Endodermal cell (in vitro differentiated cells): ENCODE results near the gene NEGR1. TPM values are rescaled to one million over a fixed set of nuclear protein-coding genes. Genes with fewer than 3 reads are reported as not detected.
A peak's percentile ranks its signal among the peaks of the same experiment; 100 is the strongest.

ENCODE experiments used
- DNase-seq: peaks from one replicate; pipeline ENCODE4 v3.0.0-alpha.2; 2017
- H3K27ac ChIP-seq: 2 replicates; pipeline ENCODE4 v1.5.1; 2013; ENCODE audit warnings: mild to moderate bottlenecking, low read depth, low read length, moderate library complexity
- H3K27me3 ChIP-seq: 2 replicates; pipeline ENCODE4 v1.6.1; 2013; ENCODE audit warnings: mild to moderate bottlenecking, low read length, moderate library complexity; ENCODE audit not compliant: insufficient read depth, control insufficient read depth, poor library complexity, severe bottlenecking
- H3K36me3 ChIP-seq: 2 replicates; pipeline ENCODE4 v1.7.0; 2013; ENCODE audit warnings: mild to moderate bottlenecking, low read length, moderate library complexity; ENCODE audit not compliant: control insufficient read depth, insufficient read depth
- H3K4me1 ChIP-seq: one replicate; pipeline ENCODE4 v1.7.0; 2013; ENCODE audit warnings: low read length; ENCODE audit not compliant: control insufficient read depth, insufficient read depth
- H3K4me3 ChIP-seq: 2 replicates; pipeline ENCODE4 v1.5.1; 2013; ENCODE audit warnings: mild to moderate bottlenecking, low read length, moderate library complexity
- H3K9ac ChIP-seq: 2 replicates; pipeline ENCODE4 v1.6.1; 2013; ENCODE audit warnings: mild to moderate bottlenecking, low read length, moderate library complexity; ENCODE audit not compliant: poor library complexity, severe bottlenecking; ENCODE audit errors: extremely low read depth
- H3K9me3 ChIP-seq: 2 replicates; pipeline ENCODE4 v1.6.1; 2013; ENCODE audit warnings: mild to moderate bottlenecking, low read length, moderate library complexity; ENCODE audit not compliant: control insufficient read depth
- H3K27ac Mint-ChIP-seq: 2 replicates; pipeline ENCODE4 v1.8.0; 2020; ENCODE audit warnings: mixed read lengths
- H3K27me3 Mint-ChIP-seq: 2 replicates; pipeline ENCODE4 v1.8.0; 2021; ENCODE audit warnings: mild to moderate bottlenecking, mixed read lengths; ENCODE audit not compliant: insufficient read depth
- H3K36me3 Mint-ChIP-seq: 2 replicates; pipeline ENCODE4 v1.8.0; 2020; ENCODE audit warnings: low read depth, mixed read lengths
- H3K4me1 Mint-ChIP-seq: 2 replicates; pipeline ENCODE4 v1.8.0; 2020; ENCODE audit warnings: mixed read lengths
- H3K4me3 Mint-ChIP-seq: 2 replicates; pipeline ENCODE4 v1.8.0; 2020; ENCODE audit warnings: mild to moderate bottlenecking, moderate library complexity, mixed read lengths
- H3K9me3 Mint-ChIP-seq: 2 replicates; pipeline ENCODE4 v1.8.0; 2020; ENCODE audit warnings: mild to moderate bottlenecking, mixed read lengths
- CTCF ChIP-seq: fragments of 200-600 bp; sonication (generic); conservative IDR thresholded peaks from 2 replicates; pipeline ENCODE4 v1.5.0; 2021; ENCODE audit warnings: antibody characterized with exemption, mild to moderate bottlenecking
- WGBS, 2 experiments: methylation state at CpG; one replicate each; pipeline versions ENCODE4 v1.1.5 to v1.1.7; 2013; ENCODE audit warnings: missing lambda C conversion rate in 2 of 2, mixed read lengths in 1 of 2; ENCODE audit not compliant: insufficient coverage in 1 of 2, insufficient read length in 1 of 2; 5-methylcytosine and 5-hydroxymethylcytosine counted together
- total RNA-seq, 2 donors: library from RNA; stranded (reverse); fragmentation: NEBNext Ultra II Directional in 1 of 2; extraction: Animal tissue kit (Norgen Biotek cat#: 25700) in 1 of 2; gene quantifications; 2 replicates in 1 of 2; 3 replicates in 1 of 2; pipeline ENCODE4 v1.2.1, GENCODE V29; 2021

The NEGR1 gene
- total RNA-seq, 2 donors from 2014 or later = 1.5 to 2.1 TPM

DNA sequence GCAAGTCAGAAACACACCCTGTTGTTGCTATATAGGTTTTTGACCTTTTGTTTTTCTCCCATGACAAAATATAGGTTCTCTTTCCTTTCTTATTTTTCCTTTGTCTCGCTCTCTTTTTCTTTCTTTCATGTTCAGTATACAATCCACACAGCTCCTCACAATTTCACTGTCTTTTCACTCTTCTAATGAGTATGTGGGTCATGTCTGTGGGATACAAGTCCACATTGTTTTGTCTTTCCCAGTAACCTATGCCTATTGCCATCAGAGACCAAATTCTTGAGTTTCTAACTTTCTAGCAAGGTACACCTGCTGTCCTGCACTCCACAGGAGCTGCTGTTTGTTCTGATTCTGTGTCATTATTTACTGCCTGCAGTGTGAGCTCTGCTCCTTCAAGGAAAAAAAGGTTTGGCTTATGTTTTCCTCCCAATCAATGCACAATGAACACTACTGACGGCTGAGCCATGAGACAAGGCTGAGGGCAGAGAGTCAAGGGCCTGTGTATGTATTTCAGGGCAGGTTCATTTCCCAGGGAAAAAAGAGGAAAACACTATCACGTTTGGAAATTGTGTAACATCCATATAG, 453.8 kb downstream of the NEGR1 start:
- Mint-ChIP-seq H3K9me3 (no peaks in the 10 kb centered on the region), H3K4me1 (peaks cover 17% of the 10 kb centered on the region), H3K27ac (no peak overlapping the region), H3K4me3 (no peak overlapping the region), H3K27me3 (no peaks in the 10 kb centered on the region), H3K36me3 (no peaks in the 10 kb centered on the region)
- H3K9ac ChIP-seq = no peak overlapping the region
- H3K9me3 ChIP-seq = no peaks in the 10 kb centered on the region
- TF ChIP-seq CTCF = no peak
- H3K4me3 ChIP-seq = no peak overlapping the region
- peak overlapping the region; percentile 12 for H3K27ac ChIP-seq
- no peak for DNase-seq
- H3K4me1 ChIP-seq = no peaks in the 10 kb centered on the region
- no peaks in the 10 kb centered on the region for H3K27me3 ChIP-seq
- no peaks in the 10 kb centered on the region for H3K36me3 ChIP-seq
- 92% methylated on average over 2 of the region's 3 CpGs; no CpG with 5 or more reads in 1 of the 2 experiments for WGBS, 2 experiments

DNA sequence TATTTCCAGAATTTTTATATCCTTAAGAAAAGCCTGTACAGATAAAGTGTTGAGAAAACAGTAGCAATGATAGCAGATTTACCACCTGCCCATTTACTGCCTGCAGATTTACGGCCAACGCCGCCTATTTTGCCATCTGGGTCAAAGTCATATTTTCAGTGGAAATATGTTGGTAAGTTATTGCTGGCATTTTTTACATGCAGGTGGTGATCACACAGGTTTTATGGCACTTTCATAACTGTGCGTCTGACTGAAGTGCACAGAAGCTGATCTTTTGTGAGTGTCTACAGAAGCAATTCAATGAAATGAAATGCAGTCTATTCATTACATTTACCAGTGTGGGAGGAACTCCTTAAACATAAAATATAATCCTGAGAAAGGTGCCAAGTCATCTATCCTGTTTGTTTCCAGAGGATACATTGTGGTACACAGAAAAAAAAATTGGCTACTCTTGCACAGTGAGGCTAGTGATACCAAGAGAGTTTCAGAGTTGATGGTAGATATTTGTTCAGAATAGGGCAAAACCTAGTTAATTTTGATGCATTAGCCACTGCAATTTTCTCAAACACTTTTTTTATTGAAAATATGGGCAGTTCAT, 458.5 kb downstream of the NEGR1 start:
- Mint-ChIP-seq H3K9me3 (no peaks in the 10 kb centered on the region), H3K36me3 (no peaks in the 10 kb centered on the region), H3K4me3 (no peak overlapping the region), H3K27me3 (no peaks in the 10 kb centered on the region), H3K4me1 (peaks cover 9% of the 10 kb centered on the region), H3K27ac (no peak overlapping the region)
- Histone ChIP-seq H3K4me3 (no peak overlapping the region), H3K9ac (no peak overlapping the region), H3K4me1 (no peaks in the 10 kb centered on the region), H3K36me3 (no peaks in the 10 kb centered on the region), H3K9me3 (no peaks in the 10 kb centered on the region), H3K27me3 (no peaks in the 10 kb centered on the region), H3K27ac (no peak overlapping the region)
- WGBS, 2 experiments = 93 to 98% methylated on average over 4 of the region's 4 CpGs
- TF ChIP-seq CTCF = no peak
- DNase-seq = no peak

GRCh38 chr1:71817028-71817427, 465.3 kb downstream of the NEGR1 start:
- H3K36me3 Mint-ChIP-seq = no peaks in the 10 kb centered on the region
- H3K27me3 ChIP-seq = no peaks in the 10 kb centered on the region
- H3K27ac ChIP-seq = no peak overlapping the region
- no peaks in the 10 kb centered on the region for H3K9me3 ChIP-seq
- no peak overlapping the region for H3K27ac Mint-ChIP-seq
- no peak for TF ChIP-seq CTCF
- H3K9me3 Mint-ChIP-seq = no peaks in the 10 kb centered on the region
- H3K4me1 ChIP-seq = no peaks in the 10 kb centered on the region
- H3K36me3 ChIP-seq = no peaks in the 10 kb centered on the region
- no peak overlapping the region for H3K4me3 ChIP-seq
- DNase-seq = no peak
- no peaks in the 10 kb centered on the region for H3K27me3 Mint-ChIP-seq
- H3K4me3 Mint-ChIP-seq = no peak overlapping the region
- WGBS, 2 experiments = 84 to 95% methylated on average over 4 of the region's 4 CpGs
- H3K9ac ChIP-seq = no peak overlapping the region
- H3K4me1 Mint-ChIP-seq = no peaks in the 10 kb centered on the region
